Measurements from ENCODE around the gene PKNOX2.
A peak's percentile ranks its signal among the peaks of the same experiment; 100 is the strongest.

Gene PKNOX2

DNA sequence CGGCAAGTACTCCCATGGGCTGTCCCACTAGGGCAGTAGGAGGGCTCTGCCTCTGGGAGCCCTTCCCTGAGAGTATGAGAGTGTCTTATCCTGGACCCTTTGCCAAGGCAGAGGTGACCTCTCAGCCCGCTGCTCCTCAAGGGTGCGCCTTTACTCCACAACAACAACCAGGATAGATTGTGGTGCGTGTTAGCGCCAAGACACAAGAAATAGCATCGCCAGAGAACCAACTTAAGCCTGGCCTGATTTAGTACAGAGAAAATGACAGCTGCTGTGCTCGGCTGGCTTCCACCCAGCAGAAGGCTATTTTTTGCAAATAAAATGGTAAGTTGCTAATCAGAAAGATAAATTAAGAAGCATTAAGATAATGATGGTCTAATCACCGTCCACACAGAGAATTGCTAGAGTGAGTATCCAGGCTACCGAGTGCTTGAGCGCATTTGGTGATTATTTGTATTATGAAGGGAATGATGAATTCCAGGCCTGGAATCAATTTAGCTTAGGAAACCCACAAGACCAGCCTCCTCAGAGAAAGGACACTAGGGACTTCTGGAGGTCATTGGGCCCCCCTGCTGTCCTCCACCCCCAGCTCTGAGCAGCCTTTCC, 119.8 kb downstream of the PKNOX2 start:
- TF ChIP-seq JUND (IDR thresholded peaks at IDR 0.05; ENCODE audit: low read depth) = no peak
- no peak for DNase-seq (ENCODE audit: low read depth in 1 of 2, low spot score in 1 of 2)
- in situ Hi-C loops (cut with HindIII; ENCODE audit: low pct_unique_long_range_greater_than_20kb, low sequenced_read_pairs) = no loop called here

DNA sequence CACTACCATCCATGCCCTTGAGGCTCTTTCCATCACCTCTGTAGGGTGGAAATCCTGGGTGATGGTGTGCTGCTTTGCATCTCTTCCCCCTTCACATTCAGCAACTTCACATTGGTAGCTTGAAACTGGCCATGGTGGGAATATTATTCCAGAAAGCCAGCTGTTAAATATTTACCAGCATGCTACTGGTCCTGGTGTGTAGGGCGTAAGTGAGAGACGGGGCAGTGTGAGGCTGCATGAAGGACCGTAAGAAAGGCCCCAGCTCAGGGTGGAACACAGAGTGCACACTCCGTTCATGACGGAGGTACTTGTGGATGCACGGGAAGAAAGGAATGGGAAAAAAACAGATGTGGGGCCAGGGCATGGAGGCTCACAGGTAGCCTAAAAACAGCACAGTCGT, 121.3 kb downstream of the PKNOX2 start:
- in situ Hi-C loops (cut with HindIII; ENCODE audit: low pct_unique_long_range_greater_than_20kb, low sequenced_read_pairs) = no loop called here
- no peak for DNase-seq (ENCODE audit: low read depth in 1 of 2, low spot score in 1 of 2)
- TF ChIP-seq JUND (IDR thresholded peaks at IDR 0.05; ENCODE audit: low read depth) = no peak

DNA sequence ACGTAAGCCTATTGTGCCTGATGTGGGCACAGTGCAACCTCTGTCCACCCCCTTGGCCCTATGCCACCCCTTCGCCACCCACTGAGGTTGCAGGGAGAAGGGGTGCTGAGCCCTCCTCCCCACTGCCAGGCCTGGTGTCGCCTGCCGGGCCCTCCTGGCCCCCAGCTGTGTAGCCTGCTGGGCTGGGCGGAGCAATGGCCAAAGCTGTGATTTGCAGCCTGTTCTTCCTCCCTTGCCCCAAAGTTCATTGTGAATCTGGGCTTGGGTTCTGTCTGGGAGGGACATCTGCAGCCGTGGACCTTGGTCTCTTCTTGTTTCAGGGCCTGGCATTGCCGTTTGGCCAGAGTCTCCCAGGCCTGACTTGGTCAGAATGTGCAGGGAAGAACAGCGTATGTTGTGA, 121.9 kb downstream of the PKNOX2 start:
- in situ Hi-C loops (cut with HindIII; ENCODE audit: low pct_unique_long_range_greater_than_20kb, low sequenced_read_pairs) = no loop called here
- DNase-seq (ENCODE audit: low read depth in 1 of 2, low spot score in 1 of 2) = no peak
- TF ChIP-seq JUND (IDR thresholded peaks at IDR 0.05; ENCODE audit: low read depth) = no peak

DNA sequence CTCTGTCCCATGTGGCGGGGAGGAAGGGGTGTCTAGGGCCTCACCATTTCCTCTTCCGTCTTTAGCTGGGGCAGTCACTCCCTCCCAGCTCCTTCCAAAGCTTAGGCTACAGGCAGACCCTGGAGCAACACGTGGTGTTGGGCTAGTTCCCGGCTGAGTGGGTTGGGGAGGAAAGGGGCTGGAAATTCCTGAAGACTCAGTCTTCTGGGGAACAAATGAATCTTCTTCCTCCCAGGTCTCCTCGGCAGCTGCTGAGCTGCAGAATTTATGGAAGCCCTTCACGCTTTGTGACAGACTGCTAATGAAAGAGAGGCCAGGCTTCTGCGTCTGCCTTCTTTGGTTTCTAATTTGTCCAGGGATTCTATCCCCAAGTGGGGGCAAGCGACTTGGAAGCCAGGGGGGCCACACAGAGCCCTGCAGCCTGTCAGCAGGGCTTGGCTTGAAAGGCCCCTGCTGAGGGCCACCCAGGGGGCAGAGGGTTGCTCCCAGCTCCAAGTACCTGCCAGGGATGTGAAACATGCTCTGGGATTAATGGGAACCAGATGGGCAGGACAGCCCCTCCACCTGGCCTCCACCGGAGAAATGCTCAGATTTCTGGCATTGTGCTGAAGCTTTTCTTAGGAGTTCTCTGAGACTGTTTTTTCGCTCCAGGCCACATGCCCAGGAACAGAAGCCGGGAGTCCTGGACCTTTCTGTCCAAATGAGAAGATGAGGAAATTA, 123.1 kb downstream of the PKNOX2 start:
- no peak for TF ChIP-seq JUND (IDR thresholded peaks at IDR 0.05; ENCODE audit: low read depth)
- in situ Hi-C loops (cut with HindIII; ENCODE audit: low pct_unique_long_range_greater_than_20kb, low sequenced_read_pairs) = no loop called here
- no peak for DNase-seq (ENCODE audit: low read depth in 1 of 2, low spot score in 1 of 2)

DNA sequence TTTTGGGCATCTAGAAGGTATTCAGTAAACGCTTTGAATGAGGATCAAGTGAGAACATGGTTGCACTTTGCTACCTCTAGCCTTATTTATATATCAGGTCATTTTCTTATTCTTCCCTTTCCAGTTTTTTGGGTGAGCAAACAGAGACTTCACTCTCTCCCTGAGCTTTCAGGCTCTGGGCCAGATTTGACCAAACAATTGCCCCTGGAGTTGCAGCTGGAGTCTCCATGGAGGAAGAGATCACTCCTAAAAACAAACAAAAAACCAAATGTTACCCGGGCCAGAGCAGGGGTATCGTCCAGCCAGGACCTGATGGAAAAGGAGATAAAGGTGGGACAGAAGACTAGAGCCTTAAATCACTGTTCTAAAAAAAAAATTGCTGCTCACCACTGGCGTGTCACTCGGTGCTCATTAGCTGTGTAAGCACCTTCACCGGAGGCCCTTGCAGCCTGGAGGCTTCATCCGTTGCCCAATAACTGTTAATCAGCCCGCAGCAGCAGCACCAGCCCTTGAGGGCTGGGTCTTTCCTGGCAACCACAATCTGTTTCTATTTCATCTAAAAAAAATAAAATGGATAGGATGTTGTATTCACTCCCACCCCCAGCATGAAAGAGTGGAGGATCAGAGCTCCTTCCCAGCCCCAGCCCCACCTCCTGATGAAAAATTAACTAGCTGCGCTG, 125.0 kb downstream of the PKNOX2 start:
- DNase-seq (ENCODE audit: low read depth in 1 of 2, low spot score in 1 of 2) = no peak
- in situ Hi-C loops (cut with HindIII; ENCODE audit: low pct_unique_long_range_greater_than_20kb, low sequenced_read_pairs) = no loop called here

DNA sequence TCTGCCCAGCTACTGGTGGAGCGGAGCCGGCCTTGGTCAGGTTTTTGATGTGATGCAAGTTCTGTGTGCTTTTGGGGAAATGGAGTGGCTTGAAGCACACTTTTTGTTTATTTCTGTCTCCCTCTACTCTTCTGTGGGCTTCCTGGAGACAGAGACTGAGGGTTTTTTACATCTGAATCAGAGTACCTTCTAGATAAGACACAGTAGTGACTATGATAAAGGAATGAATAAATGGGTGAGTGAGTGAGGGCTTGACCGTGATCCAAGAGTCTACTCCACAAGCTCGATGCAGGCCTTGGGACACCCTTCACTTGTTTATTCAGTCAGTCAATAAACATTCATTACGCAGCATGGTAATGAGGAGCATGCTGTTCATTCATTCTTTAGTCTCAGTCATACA, 125.7 kb downstream of the PKNOX2 start:
- no peak for DNase-seq (ENCODE audit: low read depth in 1 of 2, low spot score in 1 of 2)
- in situ Hi-C loops (cut with HindIII; ENCODE audit: low pct_unique_long_range_greater_than_20kb, low sequenced_read_pairs) = no loop called here
- no peak for TF ChIP-seq JUND (IDR thresholded peaks at IDR 0.05; ENCODE audit: low read depth)

More for the DNA sequence above, 125.0 kb downstream of the PKNOX2 start:
- no peak for TF ChIP-seq JUND (IDR thresholded peaks at IDR 0.05; ENCODE audit: low read depth)

DNA sequence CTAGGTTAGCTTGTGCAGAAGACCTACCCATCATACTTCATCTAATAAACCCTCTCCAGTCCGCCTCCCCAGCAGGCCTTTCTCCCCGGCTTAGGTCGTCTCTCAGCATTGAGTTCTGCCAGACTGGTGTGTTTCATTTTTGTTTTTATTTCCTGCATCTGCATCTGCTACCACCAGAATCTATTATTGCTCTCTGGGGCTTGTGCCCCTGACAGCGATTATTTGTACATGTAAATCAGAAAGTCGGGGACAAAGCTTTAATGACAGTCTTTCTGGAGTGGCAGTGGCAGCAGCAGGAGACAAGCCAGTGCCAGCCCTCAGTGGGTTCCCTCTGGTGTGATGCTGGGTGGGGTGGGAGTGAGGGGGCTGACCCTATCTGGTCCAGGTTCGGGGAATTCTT, 127.5 kb downstream of the PKNOX2 start:
- no peak for TF ChIP-seq JUND (IDR thresholded peaks at IDR 0.05; ENCODE audit: low read depth)
- DNase-seq (ENCODE audit: low read depth in 1 of 2, low spot score in 1 of 2) = no peak
- in situ Hi-C loops (cut with HindIII; ENCODE audit: low pct_unique_long_range_greater_than_20kb, low sequenced_read_pairs) = no loop called here

DNA sequence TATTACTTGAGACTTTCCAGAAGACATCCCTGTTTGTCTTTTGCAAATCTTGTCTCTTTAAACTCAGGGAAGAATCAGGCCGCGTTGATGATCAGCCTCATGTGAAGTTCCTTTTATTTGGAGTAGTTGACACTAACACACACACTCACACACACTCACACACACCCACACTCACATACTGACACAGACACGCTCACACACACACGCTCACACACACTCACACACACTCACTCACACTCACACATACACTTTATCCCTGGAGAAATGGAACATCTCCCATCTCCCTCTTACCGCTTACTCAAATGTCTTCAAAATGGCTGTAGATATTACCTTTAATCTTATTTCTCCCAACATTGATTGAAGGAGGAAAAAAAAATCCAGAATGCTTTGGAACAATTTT, 129.0 kb downstream of the PKNOX2 start:
- no peak for DNase-seq (ENCODE audit: low read depth in 1 of 2, low spot score in 1 of 2)
- in situ Hi-C loops (cut with HindIII; ENCODE audit: low pct_unique_long_range_greater_than_20kb, low sequenced_read_pairs) = no loop called here

DNA sequence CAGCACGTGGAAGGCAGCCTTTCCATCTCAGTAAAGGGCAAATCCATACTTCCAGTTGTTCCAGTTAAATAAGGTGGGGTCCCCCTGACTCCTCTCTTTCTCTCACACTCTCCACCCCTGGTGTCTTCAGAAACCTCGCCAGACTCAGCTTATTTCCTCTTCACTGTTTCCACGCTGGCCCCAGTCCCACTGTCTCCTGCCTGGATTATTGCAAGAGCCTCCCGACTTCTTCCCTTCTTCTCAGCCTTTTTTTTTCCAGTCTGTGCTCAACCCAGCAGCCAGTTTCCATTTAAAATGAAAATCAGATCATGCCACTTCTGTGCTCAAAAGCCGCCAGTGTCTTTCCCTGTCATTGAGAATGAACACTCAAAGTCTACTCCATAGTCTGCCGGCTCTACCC, 131.4 kb downstream of the PKNOX2 start:
- no peak for TF ChIP-seq JUND (IDR thresholded peaks at IDR 0.05; ENCODE audit: low read depth)
- in situ Hi-C loops (cut with HindIII; ENCODE audit: low pct_unique_long_range_greater_than_20kb, low sequenced_read_pairs) = no loop called here
- no peak for DNase-seq (ENCODE audit: low read depth in 1 of 2, low spot score in 1 of 2)

More for the DNA sequence above, 129.0 kb downstream of the PKNOX2 start:
- no peak for TF ChIP-seq JUND (IDR thresholded peaks at IDR 0.05; ENCODE audit: low read depth)

DNA sequence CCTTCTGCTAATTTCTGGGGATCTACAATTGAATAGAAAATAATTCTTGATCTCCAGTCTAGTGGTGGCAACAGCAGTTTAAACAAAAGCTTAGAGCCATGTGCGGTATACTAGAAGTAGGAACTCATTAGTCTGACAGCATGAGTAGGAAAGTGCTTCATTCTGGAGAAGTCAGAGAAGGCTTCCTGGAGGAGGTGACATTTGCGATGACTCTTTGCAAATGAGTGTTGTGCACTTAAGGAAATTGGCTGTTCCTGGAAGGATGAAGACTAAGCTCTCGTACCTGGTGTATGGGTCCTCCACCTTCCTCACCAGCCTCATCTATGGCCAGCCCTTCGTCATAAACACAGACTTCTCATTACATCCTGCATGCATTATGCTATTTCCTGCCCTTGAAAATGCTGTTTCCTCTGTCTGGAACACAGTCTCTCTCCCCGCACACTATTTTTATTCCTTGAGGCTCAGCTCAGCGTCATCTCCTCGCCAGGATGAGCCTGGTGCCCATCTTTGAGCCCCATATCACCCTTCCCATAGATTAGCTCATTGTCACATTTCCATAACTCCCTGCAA, 132.9 kb downstream of the PKNOX2 start:
- in situ Hi-C loops (cut with HindIII; ENCODE audit: low pct_unique_long_range_greater_than_20kb, low sequenced_read_pairs) = no loop called here
- TF ChIP-seq JUND (IDR thresholded peaks at IDR 0.05; ENCODE audit: low read depth) = no peak
- no peak for DNase-seq (ENCODE audit: low read depth in 1 of 2, low spot score in 1 of 2)

DNA sequence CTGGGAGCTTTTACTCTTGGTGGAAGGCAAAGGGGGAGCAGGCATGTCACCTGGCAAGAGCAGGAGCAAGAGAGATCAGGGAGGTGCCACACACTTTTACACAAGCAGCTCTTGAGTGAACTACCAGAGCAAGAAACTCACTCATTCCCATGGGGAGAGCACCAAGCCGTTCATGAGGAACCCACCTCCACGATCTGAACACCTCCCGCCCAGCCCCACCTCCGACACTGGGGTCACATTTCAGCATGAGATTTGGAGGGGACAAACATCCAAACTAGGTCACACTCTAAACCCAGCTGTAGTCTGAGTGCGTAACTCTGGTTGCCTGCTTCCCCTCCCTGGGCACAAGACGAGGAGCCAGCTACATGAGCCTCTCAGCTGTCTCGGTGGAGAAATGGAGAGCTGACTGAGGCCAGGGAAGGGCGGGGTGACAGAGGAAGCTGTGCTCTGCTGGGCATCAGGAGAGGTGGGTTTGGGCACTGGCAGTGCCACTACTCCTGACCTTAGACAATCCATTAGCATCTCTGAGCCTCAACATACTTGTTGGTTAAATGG, 134.6 kb downstream of the PKNOX2 start:
- no peak for TF ChIP-seq JUND (IDR thresholded peaks at IDR 0.05; ENCODE audit: low read depth)
- in situ Hi-C loops (cut with HindIII; ENCODE audit: low pct_unique_long_range_greater_than_20kb, low sequenced_read_pairs) = no loop called here
- DNase-seq (ENCODE audit: low read depth in 1 of 2, low spot score in 1 of 2) = no peak

DNA sequence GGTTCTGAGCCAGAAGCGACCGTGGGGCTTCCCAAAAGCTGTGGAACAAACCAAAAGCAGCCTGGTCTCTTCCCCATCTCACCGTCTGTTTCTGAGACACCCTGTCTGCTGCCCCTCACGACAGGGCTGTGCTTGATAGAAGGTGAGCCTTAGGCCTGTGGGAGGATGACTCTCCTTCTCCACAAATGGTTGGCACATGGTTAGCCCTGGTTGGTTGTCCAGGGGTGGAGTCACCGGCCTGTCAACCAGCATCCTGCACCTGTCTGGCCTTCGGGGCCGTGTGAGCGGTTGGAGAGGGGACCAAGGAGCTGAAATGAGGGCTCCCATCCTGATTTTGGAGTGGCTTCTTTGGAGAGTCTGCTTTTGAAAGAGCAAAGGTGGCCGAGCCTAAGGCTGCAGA, 135.3 kb downstream of the PKNOX2 start:
- DNase-seq (ENCODE audit: low read depth in 1 of 2, low spot score in 1 of 2) = no peak

DNA sequence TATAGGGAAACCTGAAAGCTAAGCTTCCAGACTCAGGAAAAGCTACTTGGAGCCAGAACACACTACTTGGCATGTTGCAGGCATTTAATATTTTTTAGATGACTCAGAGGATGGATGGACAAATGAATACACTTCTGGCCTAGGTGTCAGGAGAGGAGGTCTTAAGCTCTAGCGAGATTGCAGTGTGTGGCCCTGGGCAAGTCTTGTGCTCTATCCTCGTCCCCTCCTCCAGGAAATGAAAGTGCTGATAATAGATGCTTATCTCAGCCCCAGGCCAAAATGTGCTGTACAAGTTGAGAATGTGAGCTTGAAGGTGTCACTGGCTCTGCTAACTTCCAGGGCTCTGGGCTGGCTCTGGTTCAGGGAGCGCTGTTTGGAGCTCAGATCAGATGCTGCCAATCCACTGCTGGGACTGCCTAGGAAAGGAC, 136.3 kb downstream of the PKNOX2 start:
- DNase-seq (ENCODE audit: low read depth in 1 of 2, low spot score in 1 of 2) = peak; percentile 62 to 63
- in situ Hi-C loops (cut with HindIII; ENCODE audit: low pct_unique_long_range_greater_than_20kb, low sequenced_read_pairs) = no loop called here
- 0 out of 2 replicates have a peak, but pooled peaks have one; percentile 42 for TF ChIP-seq JUND (IDR thresholded peaks at IDR 0.05; ENCODE audit: low read depth)

More for the DNA sequence above, 135.3 kb downstream of the PKNOX2 start:
- no peak for TF ChIP-seq JUND (IDR thresholded peaks at IDR 0.05; ENCODE audit: low read depth)
- in situ Hi-C loops (cut with HindIII; ENCODE audit: low pct_unique_long_range_greater_than_20kb, low sequenced_read_pairs) = no loop called here
